Stomach (tissue), 19 donors: Measurements from ENCODE around the gene CCDC43. TPM values are rescaled to one million over a fixed set of nuclear protein-coding genes. Genes with fewer than 3 reads are reported as not detected.
A peak's percentile ranks its signal among the peaks of the same experiment; 100 is the strongest.

Experiments
- DNase-seq, 2 donors: peaks; one replicate each; pipeline versions ENCODE4 v3.0.0 to v3.0.0-alpha.2; 2013 to 2019
- H3K27ac ChIP-seq, 5 donors: fragments of 200-600 bp in 4 of 5; sonication (generic) in 4 of 5; one replicate each; pipeline ENCODE4 v1.5.1; 2013 to 2019; ENCODE audit warnings: mild to moderate bottlenecking in 1 of 5, moderate library complexity in 1 of 5
- H3K27me3 ChIP-seq, 3 donors: fragments of 200-600 bp; sonication (generic); one replicate each; pipeline ENCODE4 v1.5.1; 2017 to 2019; ENCODE audit warnings: mixed run types in 1 of 3
- H3K36me3 ChIP-seq, 4 donors: fragments of 200-600 bp; sonication (generic); 1 replicate in 3 of 4; 2 replicates in 1 of 4; pipeline ENCODE4 v1.5.1; 2016 to 2019
- H3K4me1 ChIP-seq, 4 donors: fragments of 200-600 bp; sonication (generic); one replicate each; pipeline ENCODE4 v1.5.1; 2016 to 2019
- H3K4me3 ChIP-seq, 4 donors: fragments of 200-600 bp; sonication (generic) in 3 of 4; one replicate each; pipeline ENCODE4 v1.5.1; 2016 to 2019; ENCODE audit warnings: mild to moderate bottlenecking in 1 of 4
- H3K9me3 ChIP-seq, 4 donors: fragments of 200-600 bp; sonication (generic); one replicate each; pipeline ENCODE4 v1.5.1; 2016 to 2019
- CTCF ChIP-seq, 7 experiments: fragments of 450-650 bp in 4 of 7; fragments of 200-600 bp in 3 of 7; sonication (generic) in 3 of 7; IDR thresholded peaks; one replicate each; pipeline ENCODE4 v1.5.1; 2016 to 2019; ENCODE audit warnings: antibody characterized with exemption in 7 of 7, control low read depth in 2 of 7, mild to moderate bottlenecking in 1 of 7
- EP300 ChIP-seq: sonication (generic); formaldehyde crosslinking; IDR thresholded peaks from one replicate; pipeline ENCODE4 v1.6.1; 2017; ENCODE audit warnings: antibody characterized with exemption
- POLR2A ChIP-seq, 4 donors: fragments of 450-650 bp; IDR thresholded peaks; one replicate each; pipeline ENCODE4 v1.6.1; 2016; ENCODE audit warnings: antibody characterized with exemption in 4 of 4, control low read depth in 2 of 4, mild to moderate bottlenecking in 1 of 4, moderate library complexity in 1 of 4
- POLR2AphosphoS5 ChIP-seq, 3 donors: sonication (generic); formaldehyde crosslinking; IDR thresholded peaks; one replicate each; pipeline ENCODE4 v1.6.1; 2016; ENCODE audit warnings: antibody characterized with exemption in 3 of 3
- WGBS, 5 donors: extraction: QIAGEN DNeasy Blood & Tissue Kit in 3 of 5; methylation state at CpG; one replicate each; pipeline versions ENCODE4 v1.1.5 to v1.1.7; 2013 to 2018; 5-methylcytosine and 5-hydroxymethylcytosine counted together
- intact Hi-C: fragments of 100-400 bp; cut with DNase I; formaldehyde crosslinking; loops from one replicate; pipeline ENCODE4 v1.15.1; 2023; ENCODE audit warnings: low total_unique reads
- long read RNA-seq, 10 donors: transcript quantifications; one replicate each; lab custom pipeline, GENCODE V29; 2026
- polyA plus RNA-seq, 3 donors: library from polyadenylated mRNA; stranded (reverse); fragments of 200-250 nt; gene quantifications; one replicate each; pipeline ENCODE4 v1.2.3, GENCODE V29; 2013
- total RNA-seq, 5 donors: library from RNA; depleted of rRNA; stranded (reverse); fragments of >200 nt; gene quantifications; one replicate each; pipeline versions ENCODE4 v1.1.0 to v1.2.3, GENCODE V29; 2014 to 2016
- donor health status: healthy with polysubstance abuse.
- donor health status: Bipolar disorder and iron deficiency.
- donor health status: healthy.

CCDC43 gene
- total RNA-seq (10 to 100 TPM in 2 of 5 donors, 1 to 10 TPM in 3; 1.8 to 29.7 (median 7.5) TPM), polyA plus RNA-seq (10 to 100 TPM in 2 of 3 donors, 1 to 10 TPM in 1; 9.7 to 19.2 (median 13.3) TPM)
- long read RNA-seq, donor 1, transcript CCDC43-201 (5 exons, 2,082 nt), result major isoform, 6 of 6 reads
- long read RNA-seq, donor 1, partial matches to known transcripts, result 0 of 6 reads
- long read RNA-seq, donor 1, other reads (novel, unspliced or antisense), result 0 of 6 reads
- long read RNA-seq, donor 2, partial matches to known transcripts, result 0 of 1 reads
- long read RNA-seq, donor 2, other reads (novel, unspliced or antisense), result 0 of 1 reads
- long read RNA-seq, donor 3, partial matches to known transcripts, result 0 of 2 reads
- long read RNA-seq, donor 3, other reads (novel, unspliced or antisense), result 0 of 2 reads
- long read RNA-seq, donor 4, partial matches to known transcripts, result 0 of 1 reads
- long read RNA-seq, donor 4, other reads (novel, unspliced or antisense), result 0 of 1 reads
- long read RNA-seq, donor 5, transcript CCDC43-201 (5 exons, 2,082 nt), result major isoform, 6 of 6 reads
- long read RNA-seq, donor 5, partial matches to known transcripts, result 0 of 6 reads
- long read RNA-seq, donor 5, other reads (novel, unspliced or antisense), result 0 of 6 reads
- long read RNA-seq, donor 6, transcript CCDC43-201 (5 exons, 2,082 nt), result major isoform, 7 of 14 reads
- long read RNA-seq, donor 6, partial matches to known transcripts, result 6 of 14 reads
- long read RNA-seq, donor 6, other reads (novel, unspliced or antisense), result 0 of 14 reads
- long read RNA-seq, donor 7, partial matches to known transcripts, result 0 of 3 reads
- long read RNA-seq, donor 7, other reads (novel, unspliced or antisense), result 0 of 3 reads
- long read RNA-seq, donor 8, partial matches to known transcripts, result 0 of 3 reads
- long read RNA-seq, donor 8, other reads (novel, unspliced or antisense), result 0 of 3 reads
- long read RNA-seq, donor 9, partial matches to known transcripts, result 0 of 4 reads
- long read RNA-seq, donor 9, other reads (novel, unspliced or antisense), result 0 of 4 reads
- long read RNA-seq, donor 10, partial matches to known transcripts, result 0 of 2 reads
- long read RNA-seq, donor 10, other reads (novel, unspliced or antisense), result 0 of 2 reads

GRCh38 chr17:44689477-44690217 is at the start of gene CCDC43:
Gene CCDC43 (minus strand): TSS chr17:44689776. CDS start chr17:44689753, 23 bp downstream.
- TF ChIP-seq POLR2AphosphoS5 (IDR thresholded peaks at IDR 0.05) (peak; percentile 75 to 93 (median 79)), POLR2A (IDR thresholded peaks at IDR 0.05) (peak in 1 of 4 donors; percentile 47), EP300 (no peak), CTCF (IDR thresholded peaks at IDR 0.05) (peak in 1 of 7 experiments; percentile 9)
- intact Hi-C loops, result no loop called here
- peaks cover 0 to 26% (median 21%) of the 10 kb centered on the region in 4 donors for H3K36me3 ChIP-seq
- peak within 1 kb of the TSS; percentile 64 to 87 (median 74) for H3K27ac ChIP-seq
- WGBS, 5 donors, result 0 to 1% (median 0%) methylated on average over 42 to 51 of the region's 51 CpGs
- H3K4me1 ChIP-seq, result peaks cover 16 to 30% (median 24%) of the 10 kb centered on the region in 4 donors
- H3K4me3 ChIP-seq, result peak within 1 kb of the TSS; percentile 65 to 99 (median 88)
- peak; percentile 91 to 97 for DNase-seq
- H3K27me3 ChIP-seq, result no peaks in the 10 kb centered on the region
- no peaks in the 10 kb centered on the region for H3K9me3 ChIP-seq

GRCh38 chr17:44738214-44738906 is 48.8 kb upstream of the CCDC43 start:
- WGBS, 5 donors, result 88 to 95% (median 90%) methylated on average over 3 of the region's 3 CpGs
- no peak for TF ChIP-seq EP300
- no peak for TF ChIP-seq CTCF (IDR thresholded peaks at IDR 0.05)
- TF ChIP-seq POLR2AphosphoS5 (IDR thresholded peaks at IDR 0.05), result no peak
- no peak for TF ChIP-seq POLR2A (IDR thresholded peaks at IDR 0.05)
- no peak overlapping the region for H3K4me3 ChIP-seq
- peaks cover 0 to 46% (median 17%) of the 10 kb centered on the region in 4 donors for H3K36me3 ChIP-seq
- H3K27ac ChIP-seq, result no peak overlapping the region
- intact Hi-C loops, result no loop called here
- DNase-seq, result no peak
- no peaks in the 10 kb centered on the region for H3K27me3 ChIP-seq
- no peaks in the 10 kb centered on the region for H3K9me3 ChIP-seq
- H3K4me1 ChIP-seq, result no peaks in the 10 kb centered on the region

- no peak for TF ChIP-seq POLR2A (IDR thresholded peaks at IDR 0.05)
- peaks cover 0 to 46% (median 17%) of the 10 kb centered on the region in 4 donors for H3K36me3 ChIP-seq
- no peaks in the 10 kb centered on the region for H3K4me1 ChIP-seq
- DNase-seq, result no peak
- H3K27me3 ChIP-seq, result no peaks in the 10 kb centered on the region
- no peak overlapping the region for H3K4me3 ChIP-seq
- intact Hi-C loops, result no loop called here
- WGBS, 5 donors, result 84 to 94% (median 88%) methylated on average over 12 of the region's 12 CpGs
- no peak overlapping the region for H3K27ac ChIP-seq
- no peaks in the 10 kb centered on the region for H3K9me3 ChIP-seq
These were observed 47.1 kb upstream of the CCDC43 start for GRCh38 chr17:44736551-44737240.

GRCh38 chr17:44734272-44734671 is 44.7 kb upstream of the CCDC43 start:
- TF ChIP-seq EP300, result no peak
- Histone ChIP-seq H3K27me3 (no peaks in the 10 kb centered on the region), H3K9me3 (no peaks in the 10 kb centered on the region), H3K4me3 (no peak overlapping the region), H3K27ac (no peak overlapping the region), H3K4me1 (no peaks in the 10 kb centered on the region), H3K36me3 (peaks cover 5 to 55% (median 27%) of the 10 kb centered on the region in 4 donors)
- 74 to 83% (median 82%) methylated on average over 2 of the region's 2 CpGs for WGBS, 5 donors
- DNase-seq, result no peak
- intact Hi-C loops, result no loop called here
